HG03175 (cell line): ENCODE measurements around the gene TRPC4.
"Not testable (repeated sequence)": the region's sequence is repeated elsewhere in the genome, so short reads cannot be mapped to it uniquely, and the experiment has no call there.

Source experiments
- ATAC-seq: cut with Tn5 transposase; IDR thresholded peaks from one replicate; pipeline ENCODE4 v1.9.1; 2021; ENCODE audit warnings: mild to moderate bottlenecking, moderate library complexity; ENCODE audit not compliant: unreplicated experiment

TRPC4 gene

DNA sequence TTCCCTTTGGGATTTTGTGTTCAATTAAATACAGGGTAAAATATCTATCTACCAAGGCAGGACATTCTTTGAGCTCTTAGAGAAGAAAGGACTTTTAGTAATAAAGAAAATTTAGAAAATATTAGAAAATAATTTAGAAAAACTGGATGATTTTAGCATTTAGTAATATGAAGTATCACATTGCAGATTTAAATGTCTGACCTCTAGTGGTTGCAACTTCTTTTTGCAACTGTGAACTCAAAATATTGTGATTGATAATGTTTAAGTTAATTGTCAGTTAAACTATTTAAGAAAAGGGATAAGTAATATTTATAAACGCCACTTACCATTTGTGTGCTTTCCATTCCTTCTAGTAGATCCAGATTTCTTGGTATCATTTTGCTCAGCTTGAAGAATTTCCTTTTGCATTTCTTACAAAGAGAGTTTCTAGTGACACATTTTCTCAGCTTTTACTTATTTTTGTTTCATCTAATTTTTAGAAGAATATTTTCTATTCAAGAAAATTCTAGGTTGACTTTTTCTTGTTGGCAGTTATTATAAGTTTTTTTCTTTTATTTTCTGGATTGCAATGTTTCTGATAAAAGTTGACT, 260.7 kb downstream of the TRPC4 start:
- no peak for ATAC-seq

GRCh38 chr13:37602733-37603381, 266.7 kb downstream of the TRPC4 start:
- no peak for ATAC-seq

DNA sequence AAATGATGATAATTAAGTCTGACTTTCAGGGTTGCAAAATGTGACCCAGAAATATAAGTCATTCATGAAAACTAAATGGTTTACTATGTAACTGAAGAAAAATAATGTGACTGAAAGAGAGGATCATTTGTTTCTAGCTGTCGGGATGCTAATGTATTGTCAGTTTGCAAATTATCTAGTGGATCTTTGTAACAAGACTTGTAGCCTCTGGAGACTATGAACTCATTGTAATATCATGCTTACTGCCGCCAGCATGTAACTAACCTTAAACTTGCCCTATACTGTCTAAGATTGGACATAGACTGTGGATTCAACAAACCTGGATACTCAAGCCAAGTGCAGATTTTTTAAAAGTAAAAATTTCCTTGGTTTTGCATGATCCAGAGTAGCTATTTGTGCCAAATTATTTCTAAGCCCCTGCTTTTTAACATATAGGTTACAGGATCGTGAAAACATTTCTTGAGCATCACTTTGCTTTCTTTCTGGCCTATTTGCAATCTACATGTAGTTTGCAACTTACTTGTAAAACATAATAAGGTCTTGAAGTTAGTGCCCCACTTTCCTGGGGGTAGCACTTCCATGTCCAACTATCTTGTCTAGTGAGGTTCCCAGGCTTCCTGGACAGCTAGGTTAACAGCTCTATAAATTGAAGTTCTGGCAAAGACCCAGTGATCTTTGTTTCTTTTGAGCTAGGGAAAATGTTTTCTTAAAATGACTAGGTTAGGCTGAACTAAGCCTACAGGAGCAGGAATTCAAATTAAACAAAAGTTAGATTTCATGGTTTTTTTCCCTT, 267.7 kb downstream of the TRPC4 start:
- ATAC-seq, result no peak

DNA sequence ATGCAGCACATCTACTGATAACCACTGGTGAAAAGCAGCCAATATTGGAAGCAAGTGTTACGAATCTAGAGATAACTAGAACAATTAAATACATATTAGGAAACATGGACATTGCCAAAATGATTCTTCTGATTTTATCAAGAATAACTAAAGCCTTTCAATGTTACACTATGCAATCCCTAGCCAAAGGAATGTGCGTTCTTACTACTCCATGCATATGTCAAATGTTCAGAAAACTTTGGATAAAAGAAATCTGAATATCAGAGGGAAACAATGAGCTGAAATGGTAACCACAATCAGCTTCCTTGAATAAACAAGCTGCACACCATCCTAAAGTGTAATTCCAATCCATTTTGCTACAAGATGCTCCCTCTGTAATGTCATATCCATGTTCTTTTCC, 270.1 kb downstream of the TRPC4 start:
- ATAC-seq, result no peak

DNA sequence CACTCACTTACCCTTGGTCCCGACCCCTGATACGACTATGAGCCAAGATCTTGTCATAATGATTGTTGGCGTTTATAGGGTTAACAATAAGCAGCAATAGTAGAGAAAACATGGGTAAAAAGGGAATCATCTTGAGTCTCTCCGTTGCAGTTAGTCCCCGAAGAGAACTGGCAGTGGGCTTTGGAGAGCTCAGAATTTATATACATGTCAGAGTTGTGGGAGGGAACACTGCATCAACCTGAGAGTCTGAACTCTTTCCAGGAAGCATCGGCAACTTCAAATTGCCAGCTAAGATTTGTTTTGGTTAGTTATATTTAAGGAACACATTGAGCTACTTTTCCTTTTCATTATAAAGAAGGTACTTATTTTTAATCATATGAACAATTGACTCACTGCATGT, 271.0 kb downstream of the TRPC4 start, which contains the start of gene POSTN:
POSTN (minus strand) TSS at position 172 of the 400 bp plus-strand sequence; CDS start at position 130, 42 bp downstream.
- ATAC-seq, result no peak

DNA sequence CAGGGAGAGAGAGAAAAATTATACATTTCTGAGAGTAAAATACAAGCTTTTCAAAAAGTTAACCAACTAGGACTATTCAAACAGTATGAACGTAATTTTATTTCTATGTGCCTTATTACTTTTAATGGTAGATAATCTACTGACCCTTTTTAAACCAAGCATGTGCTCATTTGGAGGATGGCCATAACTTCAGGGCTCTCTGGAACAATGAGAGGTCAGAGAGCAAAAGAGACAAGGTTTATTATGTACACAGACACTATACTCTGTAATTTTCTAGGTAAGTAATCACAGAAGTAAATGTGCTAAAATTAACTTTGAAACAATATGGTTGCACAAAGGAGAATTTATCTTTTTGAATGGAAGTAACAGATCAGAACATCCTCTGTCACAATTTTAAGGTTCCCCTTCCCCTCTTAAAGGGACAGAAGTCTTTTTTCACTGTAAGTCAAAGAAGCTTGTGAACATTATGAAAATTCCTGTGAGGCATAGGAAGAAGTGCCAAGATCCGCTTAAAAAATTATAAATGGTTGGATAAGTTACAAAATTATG, 272.0 kb downstream of the TRPC4 start:
- no peak for ATAC-seq

DNA sequence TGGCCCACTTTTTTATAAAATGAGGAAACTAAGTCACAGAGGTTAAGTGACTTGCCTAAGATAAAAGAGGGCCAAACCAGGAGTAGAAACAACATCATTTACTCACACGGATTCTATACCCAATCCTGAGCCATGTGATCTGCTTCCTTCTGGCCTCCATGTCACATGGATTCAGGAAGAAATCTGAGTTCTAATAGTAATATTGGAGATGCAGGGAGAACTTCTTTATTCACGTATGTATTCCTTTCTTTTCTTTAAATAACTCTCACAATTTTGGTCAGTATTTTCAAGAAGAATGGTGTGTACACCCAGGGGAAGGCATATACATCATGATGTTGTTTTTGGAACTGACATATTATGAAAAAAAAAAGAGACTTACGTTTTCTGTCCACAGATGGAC, 272.8 kb downstream of the TRPC4 start:
- no peak for ATAC-seq

GRCh38 chr13:37595162-37595561, 274.4 kb downstream of the TRPC4 start:
- ATAC-seq, result no peak

DNA sequence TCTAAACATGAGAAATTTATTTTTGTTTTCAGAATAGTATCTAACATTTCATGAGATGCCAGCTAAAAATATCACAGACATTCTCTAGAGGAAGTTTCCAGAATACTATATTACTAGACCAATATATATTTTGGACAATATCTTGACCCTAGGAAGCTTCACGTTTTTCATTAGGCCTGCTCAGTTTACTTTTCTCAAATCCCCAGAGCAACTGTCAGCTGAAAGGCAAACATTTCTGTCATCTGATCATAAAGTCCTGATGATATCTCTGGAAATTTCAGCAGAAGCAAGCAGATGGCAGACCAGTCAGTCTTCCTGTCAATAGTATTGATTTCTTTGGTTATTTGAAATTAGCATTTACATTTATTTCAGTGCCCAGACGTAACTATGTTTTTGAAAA, 275.0 kb downstream of the TRPC4 start:
- ATAC-seq, result no peak

- ATAC-seq, result not testable (repeated sequence)
These were observed 280.2 kb downstream of the TRPC4 start for GRCh38 chr13:37589381-37589780.

GRCh38 chr13:37587236-37587635, 282.3 kb downstream of the TRPC4 start:
- ATAC-seq, result no peak
